PC-3 (cell line): ENCODE measurements around the gene GPR108.

ENCODE experiments used
- CTCF ChIP-seq: fragments of 300-600 bp; sonication (generic); conservative IDR thresholded peaks from 2 replicates; pipeline ENCODE4 v1.5.1; 2017; ENCODE audit warnings: antibody characterized with exemption, low read depth, mild to moderate bottlenecking, low read length
- EZH2 ChIP-seq: fragments of 300-600 bp; sonication (generic); IDR thresholded peaks from one replicate; pipeline ENCODE4 v1.6.1; 2017; ENCODE audit warnings: antibody characterized with exemption, mild to moderate bottlenecking, low read length; ENCODE audit not compliant: unreplicated experiment
- EZH2phosphoT487 ChIP-seq: fragments of 300-600 bp; sonication (generic); IDR thresholded peaks from 2 replicates; pipeline ENCODE4 v1.6.1; 2018; ENCODE audit warnings: mild to moderate bottlenecking, antibody characterized with exemption, low read length, borderline replicate concordance

- no peak for TF ChIP-seq CTCF
- no peak for TF ChIP-seq EZH2
- no peak for TF ChIP-seq EZH2phosphoT487
Measured at GRCh38 chr19:6719540-6719861, 17.9 kb downstream of the GPR108 start.
